GM23248 (cell line): ENCODE measurements around the gene KCNJ1. TPM values are rescaled to one million over a fixed set of nuclear protein-coding genes. Genes with fewer than 3 reads are reported as not detected.

Source experiments
- DNase-seq: peaks from one replicate; pipeline ENCODE4 v3.0.0-alpha.2; 2015
- H2AFZ ChIP-seq: fragments of 200-600 bp; sonication (generic); 2 replicates; pipeline ENCODE4 v1.6.1; 2016; ENCODE audit warnings: antibody characterized with exemption
- H3F3A ChIP-seq: fragments of 200-600 bp; sonication (generic); 2 replicates; pipeline ENCODE4 v1.6.1; 2016; ENCODE audit warnings: mild to moderate bottlenecking, antibody characterized with exemption, mixed run types; ENCODE audit not compliant: insufficient read depth
- H3K27ac ChIP-seq: fragments of 200-600 bp; sonication (generic); 2 replicates; pipeline ENCODE4 v1.5.1; 2016; ENCODE audit warnings: mild to moderate bottlenecking
- H3K27me3 ChIP-seq: fragments of 200-600 bp; sonication (generic); replicated peaks from 2 replicates; pipeline ENCODE4 v1.6.1; 2016; ENCODE audit warnings: mild to moderate bottlenecking; ENCODE audit not compliant: insufficient read depth
- H3K36me3 ChIP-seq: fragments of 200-600 bp; sonication (generic); 2 replicates; pipeline ENCODE4 v1.6.1; 2016; ENCODE audit warnings: low read depth, mild to moderate bottlenecking
- H3K4me1 ChIP-seq: fragments of 200-600 bp; sonication (generic); 2 replicates; pipeline ENCODE4 v1.6.1; 2016; ENCODE audit warnings: mild to moderate bottlenecking; ENCODE audit not compliant: insufficient read depth
- H3K4me2 ChIP-seq: fragments of 200-600 bp; sonication (generic); one replicate; pipeline ENCODE4 v1.6.1; 2016; ENCODE audit warnings: mild to moderate bottlenecking; ENCODE audit not compliant: unreplicated experiment
- H3K4me3 ChIP-seq: fragments of 200-600 bp; sonication (generic); 2 replicates; pipeline ENCODE4 v1.5.1; 2016; ENCODE audit warnings: mild to moderate bottlenecking
- H3K79me2 ChIP-seq: fragments of 200-600 bp; sonication (generic); 2 replicates; pipeline ENCODE4 v1.6.1; 2016; ENCODE audit warnings: mild to moderate bottlenecking; ENCODE audit not compliant: insufficient read depth
- H3K9ac ChIP-seq: fragments of 200-600 bp; sonication (generic); 2 replicates; pipeline ENCODE4 v1.6.1; 2016; ENCODE audit warnings: mild to moderate bottlenecking
- H3K9me2 ChIP-seq: fragments of 200-600 bp; sonication (generic); 2 replicates; pipeline ENCODE4 v1.6.1; 2016; ENCODE audit warnings: mixed run types, mild to moderate bottlenecking, moderate library complexity; ENCODE audit not compliant: insufficient read depth
- H3K9me3 ChIP-seq: fragments of 200-600 bp; sonication (generic); one replicate; pipeline ENCODE4 v1.6.1; 2017; ENCODE audit warnings: low read depth
- H4K20me1 ChIP-seq: fragments of 200-600 bp; sonication (generic); 2 replicates; pipeline ENCODE4 v1.6.0; 2016; ENCODE audit not compliant: insufficient read depth
- EZH2 ChIP-seq: fragments of 200-600 bp; sonication (generic); IDR thresholded peaks from 2 replicates; pipeline ENCODE4 v1.6.1; 2018; ENCODE audit warnings: antibody characterized with exemption, mild to moderate bottlenecking; ENCODE audit not compliant: insufficient read depth, poor library complexity, severe bottlenecking
- EZH2phosphoT487 ChIP-seq: fragments of 200-600 bp; sonication (generic); IDR thresholded peaks from 2 replicates; pipeline ENCODE4 v1.6.1; 2018; ENCODE audit warnings: antibody characterized with exemption, moderate library complexity, mild to moderate bottlenecking, low read depth; ENCODE audit not compliant: insufficient read depth
- WGBS, 2 experiments: methylation state at CpG; one replicate each; pipeline ENCODE4 v1.1.6; 2015 to 2017; ENCODE audit warnings: low lambda C conversion rate in 2 of 2, low coverage in 1 of 2; ENCODE audit errors: missing lambda C conversion rate in 2 of 2; 5-methylcytosine and 5-hydroxymethylcytosine counted together
- in situ Hi-C: fragments of 300-500 bp; cut with MboI; formaldehyde crosslinking; loops from 2 replicates; pipeline ENCODE4 v1.15.0; 2020
- polyA plus RNA-seq: library from polyadenylated mRNA; unstranded; fragments of >200 nt; fragmentation: Nextera tagmentation; extraction: Ambion mirVana; gene quantifications from 2 replicates; pipeline ENCODE4 v1.2.1, GENCODE V29; 2016
- total RNA-seq: library from RNA; depleted of rRNA; stranded (reverse); fragments of >200 nt; shearing (Covaris generic); gene quantifications from 2 replicates; pipeline ENCODE4 v1.2.3, GENCODE V29; 2014

KCNJ1 gene
- total and polyA plus RNA-seq, 2 experiments from 2014 or later: not detected

- Histone ChIP-seq H3K27ac (no peak overlapping the region), H3K9ac (no peak overlapping the region), H3K4me2 (no peak overlapping the region), H3K4me1 (no peaks in the 10 kb centered on the region), H3K79me2 (no peaks in the 10 kb centered on the region), H3K9me2 (no peaks in the 10 kb centered on the region), H3K4me3 (no peak overlapping the region), H3K9me3 (no peaks in the 10 kb centered on the region), H4K20me1 (no peaks in the 10 kb centered on the region), H3F3A (no peaks in the 10 kb centered on the region), H3K36me3 (no peaks in the 10 kb centered on the region), H3K27me3 (peaks cover 7% of the 10 kb centered on the region; the same call in 1 of the 2 replicates), H2AFZ (no peak overlapping the region)
- TF ChIP-seq EZH2phosphoT487 (no peak), EZH2 (no peak)
- in situ Hi-C loops: no loop called here
- no peak for DNase-seq
- 82 to 85% methylated on average over 15 of the region's 15 CpGs for WGBS, 2 experiments
Observed at GRCh38 chr11:128888034-128888985, 21.2 kb upstream of the KCNJ1 start.

GRCh38 chr11:128886406-128887124 lies 19.5 kb upstream of the KCNJ1 start:
- Histone ChIP-seq H3K4me3 (no peak overlapping the region), H3K9me3 (no peaks in the 10 kb centered on the region), H4K20me1 (no peaks in the 10 kb centered on the region), H3K27ac (no peak overlapping the region), H3K36me3 (no peaks in the 10 kb centered on the region), H3K79me2 (no peaks in the 10 kb centered on the region), H3K9me2 (no peaks in the 10 kb centered on the region), H3K4me2 (no peak overlapping the region), H3F3A (no peaks in the 10 kb centered on the region), H3K27me3 (peaks cover 25% of the 10 kb centered on the region), H3K9ac (no peak overlapping the region), H2AFZ (no peak overlapping the region), H3K4me1 (no peaks in the 10 kb centered on the region)
- WGBS, 2 experiments: 72 to 79% methylated on average over 5 of the region's 5 CpGs
- no peak for DNase-seq
- in situ Hi-C loops: no loop called here
- no peak for TF ChIP-seq EZH2
- no peak for TF ChIP-seq EZH2phosphoT487

DNA sequence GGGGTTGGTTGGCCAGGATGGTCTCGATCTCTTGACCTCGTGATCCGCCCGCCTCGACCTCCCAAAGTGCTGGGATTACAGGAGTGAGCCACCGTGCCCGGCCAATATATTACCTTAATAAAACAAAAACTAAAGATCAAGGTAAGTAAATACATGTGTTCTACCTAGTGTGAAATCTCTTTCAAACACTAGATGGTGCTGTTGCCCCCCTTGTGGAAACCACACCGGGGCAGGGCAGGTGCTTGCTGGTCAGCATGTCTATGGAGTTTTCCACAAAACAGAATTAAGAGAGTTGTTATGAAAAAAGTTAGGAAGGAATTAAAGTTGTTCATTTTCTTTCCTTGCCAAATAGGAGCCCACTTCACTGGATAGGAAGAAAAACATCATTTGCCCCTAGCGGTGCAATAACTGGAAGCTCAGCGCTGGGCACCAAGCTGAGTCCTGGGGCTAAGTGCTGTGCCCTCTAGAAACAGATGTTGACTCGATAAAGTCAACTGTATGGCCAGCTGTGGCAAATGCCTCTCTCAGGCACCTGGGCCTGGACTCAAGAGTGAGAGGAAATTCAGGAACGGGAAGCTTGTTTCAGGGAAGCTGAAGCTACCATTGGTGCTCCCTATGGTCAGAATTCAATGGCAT lies 17.7 kb upstream of the KCNJ1 start:
- in situ Hi-C loops: loop anchor here (5.0 kb wide), 2 partner anchors 67 to 447 kb away; no protein-coding TSS in a partner anchor

GRCh38 chr11:128884054-128884453 lies 17.0 kb upstream of the KCNJ1 start:
- no peak for DNase-seq
- H3K9ac ChIP-seq: no peak overlapping the region
- no peak overlapping the region for H3K27ac ChIP-seq
- no peaks in the 10 kb centered on the region for H3K4me1 ChIP-seq
- TF ChIP-seq EZH2 (no peak), EZH2phosphoT487 (no peak)
- no peaks in the 10 kb centered on the region for H3F3A ChIP-seq
- H3K27me3 ChIP-seq: peaks cover 28% of the 10 kb centered on the region
- H3K4me3 ChIP-seq: no peak overlapping the region
- no peaks in the 10 kb centered on the region for H4K20me1 ChIP-seq
- in situ Hi-C loops: loop anchor here (5.0 kb wide), 2 partner anchors 68 to 448 kb away; no protein-coding TSS in a partner anchor
- H3K79me2 ChIP-seq: no peaks in the 10 kb centered on the region
- 28 to 36% methylated on average over 4 of the region's 4 CpGs for WGBS, 2 experiments
- no peak overlapping the region for H3K4me2 ChIP-seq
- H3K9me3 ChIP-seq: no peaks in the 10 kb centered on the region
- H2AFZ ChIP-seq: no peak overlapping the region
- H3K9me2 ChIP-seq: no peaks in the 10 kb centered on the region
- no peaks in the 10 kb centered on the region for H3K36me3 ChIP-seq

More for the DNA sequence above, 17.7 kb upstream of the KCNJ1 start:
- no peaks in the 10 kb centered on the region for H3F3A ChIP-seq
- H3K9me2 ChIP-seq: no peaks in the 10 kb centered on the region
- no peaks in the 10 kb centered on the region for H3K36me3 ChIP-seq
- no peak overlapping the region for H3K4me3 ChIP-seq
- DNase-seq: peak; percentile 69
- 22 to 23% methylated on average over 12 of the region's 12 CpGs for WGBS, 2 experiments
- peaks cover 28% of the 10 kb centered on the region for H3K27me3 ChIP-seq
- H3K4me1 ChIP-seq: no peaks in the 10 kb centered on the region
- H3K9me3 ChIP-seq: no peaks in the 10 kb centered on the region
- H2AFZ ChIP-seq: no peak overlapping the region
- H3K4me2 ChIP-seq: no peak overlapping the region
- H3K9ac ChIP-seq: no peak overlapping the region
- TF ChIP-seq EZH2phosphoT487 (no peak), EZH2 (no peak)
- no peak overlapping the region for H3K27ac ChIP-seq
- H4K20me1 ChIP-seq: no peaks in the 10 kb centered on the region
- no peaks in the 10 kb centered on the region for H3K79me2 ChIP-seq
